GM19467 (cell line): ENCODE data around the gene CHRNA4.

Experiments
- ATAC-seq: cut with Tn5 transposase; IDR thresholded peaks from one replicate; pipeline ENCODE4 v1.9.1; 2021; ENCODE audit warnings: mild to moderate bottlenecking, moderate library complexity; ENCODE audit not compliant: unreplicated experiment

CHRNA4 gene

DNA sequence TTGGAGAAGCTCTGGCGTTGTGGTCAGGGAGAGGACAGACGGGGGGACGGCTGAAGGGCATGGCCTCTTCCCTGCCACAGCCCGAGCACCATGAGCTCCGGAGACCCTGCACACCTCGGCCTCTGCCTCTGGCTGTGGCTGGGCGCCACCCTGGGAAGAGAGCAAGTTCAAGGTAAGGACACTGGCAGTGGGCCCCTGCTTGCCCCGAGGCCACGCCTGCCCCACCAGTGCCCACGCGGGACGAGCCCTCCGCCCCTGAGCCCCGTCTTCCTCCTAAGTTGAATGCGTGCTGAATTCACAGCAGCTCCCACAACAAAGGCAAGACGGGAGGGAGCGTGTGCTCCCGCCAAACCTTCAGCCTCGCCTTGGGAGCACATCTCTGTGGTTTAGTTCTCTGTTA is 66.1 kb downstream of the CHRNA4 start:
- no peak for ATAC-seq

DNA sequence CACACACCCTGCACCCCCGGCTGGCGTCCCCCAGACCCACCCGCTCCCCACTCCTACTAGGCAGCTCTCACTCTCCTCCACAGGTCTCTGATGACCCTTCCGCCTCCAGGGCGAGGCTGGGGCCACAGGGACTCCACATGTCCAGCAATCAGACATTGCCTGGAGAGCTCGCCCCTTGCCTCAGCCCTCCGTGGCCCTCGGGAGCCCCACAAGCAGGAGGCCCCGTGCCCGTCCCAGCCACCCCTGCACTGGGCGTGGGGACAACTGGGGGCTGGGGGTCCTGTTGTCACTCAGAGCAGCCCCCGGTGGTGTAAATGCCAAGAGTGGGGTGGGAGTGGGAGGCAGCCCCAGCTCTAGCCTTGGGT is 66.6 kb downstream of the CHRNA4 start:
- no peak for ATAC-seq

DNA sequence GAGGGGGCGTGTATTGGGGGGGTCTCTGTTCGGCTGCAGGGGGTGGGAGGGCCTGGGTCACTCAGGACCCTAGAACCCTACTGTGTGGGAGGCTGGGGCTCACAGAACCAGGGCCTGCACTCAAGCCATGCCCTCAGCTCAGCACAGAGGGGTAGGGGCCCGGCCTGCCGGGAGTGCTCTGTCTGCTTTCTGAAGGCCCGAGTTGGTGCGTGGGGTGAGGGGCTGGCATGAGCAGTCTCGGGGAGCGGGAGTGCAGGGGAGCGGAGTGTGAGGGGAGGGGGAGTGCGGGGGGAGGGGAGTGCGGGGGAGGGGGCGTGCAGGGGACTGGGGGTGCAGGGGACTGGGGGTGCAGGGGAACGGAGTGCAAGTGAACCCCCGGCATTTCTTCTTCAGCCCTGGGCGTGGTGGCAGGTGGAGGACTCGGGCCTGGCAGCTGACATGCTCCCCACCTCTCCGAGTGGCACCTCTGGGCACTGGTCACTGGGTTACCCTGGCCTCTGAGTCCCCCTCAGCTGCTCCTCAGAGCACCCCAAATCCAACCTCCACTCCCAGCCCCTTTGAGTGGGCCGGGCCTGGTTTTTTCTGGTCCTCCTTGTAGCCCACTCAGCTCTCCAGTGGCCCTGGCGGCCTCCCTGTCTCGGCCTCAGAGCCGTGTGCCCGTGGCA is 67.1 kb downstream of the CHRNA4 start:
- no peak for ATAC-seq

DNA sequence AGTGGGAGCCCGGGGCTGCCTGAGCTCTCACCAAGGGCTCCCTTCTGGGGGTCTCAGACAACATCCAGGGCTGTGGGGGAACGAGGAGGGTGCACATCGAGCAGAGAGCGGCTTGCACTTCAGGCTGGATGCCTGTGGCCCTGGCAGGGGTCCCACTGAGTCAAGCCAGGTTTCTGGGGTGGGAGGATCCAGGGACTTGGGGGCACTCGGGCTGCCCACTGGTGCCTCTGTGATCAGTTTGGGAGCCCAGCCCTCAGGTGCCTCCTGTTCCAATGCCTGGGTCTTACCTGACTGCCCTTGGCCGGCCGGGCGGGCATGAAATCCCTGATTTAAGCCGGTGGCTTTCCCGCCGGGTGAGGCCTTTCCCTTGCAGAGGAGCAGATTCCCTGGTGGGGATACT is 67.7 kb downstream of the CHRNA4 start:
- ATAC-seq = no peak
